OCI-LY1 (cell line): ENCODE data around the gene POLR2J3.
"Not testable (repeated sequence)": the region's sequence is repeated elsewhere in the genome, so short reads cannot be mapped to it uniquely, and the experiment has no call there.

Experiments used
- CTCF ChIP-seq: fragments of 200-600 bp; sonication (generic), shearing (Covaris generic); IDR thresholded peaks from 2 replicates; pipeline ENCODE4 v1.5.1; 2017; ENCODE audit warnings: mild to moderate bottlenecking, antibody characterized with exemption, low read length, moderate library complexity, mixed read lengths
- EZH2 ChIP-seq: fragments of 200-600 bp; sonication (generic), shearing (Covaris generic); IDR thresholded peaks from 2 replicates; pipeline ENCODE4 v1.8.0; 2017; ENCODE audit warnings: borderline replicate concordance, mixed run types, mild to moderate bottlenecking, antibody characterized with exemption, low read length, moderate library complexity, mixed read lengths

DNA sequence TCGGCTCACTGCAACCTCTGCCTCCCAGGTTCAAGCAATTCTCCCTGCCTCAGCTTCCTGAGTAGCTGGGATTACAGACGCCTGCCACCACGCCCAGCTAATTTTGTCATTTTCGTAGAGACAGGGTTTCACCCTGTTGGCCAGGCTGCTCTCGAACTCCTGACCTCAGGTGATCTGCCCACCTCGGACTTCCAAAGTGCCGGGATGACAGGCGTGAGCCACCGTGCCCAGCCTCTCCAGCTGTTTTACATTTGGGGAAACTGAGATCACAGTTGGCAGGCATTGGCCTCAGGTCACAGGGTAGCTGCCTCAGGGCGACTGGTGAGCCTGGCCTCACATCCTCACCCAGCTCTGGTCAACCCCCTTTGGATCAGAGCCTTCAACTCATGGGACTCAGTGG lies 37.4 kb upstream of the POLR2J3 start:
- TF ChIP-seq CTCF, EZH2: not testable (repeated sequence)
